ENCODE data around the gene CIAO2A.
A peak's percentile ranks its signal among the peaks of the same experiment; 100 is the strongest.
"Not testable (repeated sequence)": the region's sequence is repeated elsewhere in the genome, so short reads cannot be mapped to it uniquely, and the experiment has no call there.

CIAO2A gene

GRCh38 chr15:64093627-64094417 is at the start of gene CIAO2A:
Gene CIAO2A (minus strand): TSS chr15:64093838. CDS start chr15:64093768, 70 bp downstream.
- peak; percentile 79 to 83 for DNase-seq (ENCODE audit: low read depth in 1 of 2, low spot score in 1 of 2)

GRCh38 chr15:64143276-64143675 is 49.6 kb upstream of the CIAO2A start:
- DNase-seq (ENCODE audit: low read depth in 1 of 2, low spot score in 1 of 2), result no peak

- no peak for DNase-seq (ENCODE audit: low read depth in 1 of 2, low spot score in 1 of 2)
Measured at GRCh38 chr15:64141798-64142512, 48.3 kb upstream of the CIAO2A start.

- no peak for DNase-seq (ENCODE audit: low read depth in 1 of 2, low spot score in 1 of 2)
Measured at GRCh38 chr15:64138331-64138941, 44.8 kb upstream of the CIAO2A start.

- no peak for DNase-seq (ENCODE audit: low read depth in 1 of 2, low spot score in 1 of 2)
Measured at GRCh38 chr15:64137226-64137833, 43.7 kb upstream of the CIAO2A start.

GRCh38 chr15:64136347-64136746 is 42.7 kb upstream of the CIAO2A start:
- no peak for DNase-seq (ENCODE audit: low read depth in 1 of 2, low spot score in 1 of 2)

GRCh38 chr15:64134345-64134829 is 40.7 kb upstream of the CIAO2A start:
- no peak for DNase-seq (ENCODE audit: low read depth in 1 of 2, low spot score in 1 of 2)

- DNase-seq (ENCODE audit: low read depth in 1 of 2, low spot score in 1 of 2), result no peak
Measured at GRCh38 chr15:64133623-64134344, 40.1 kb upstream of the CIAO2A start.

- no peak for DNase-seq (ENCODE audit: low read depth in 1 of 2, low spot score in 1 of 2)
Measured at GRCh38 chr15:64132217-64132616, 38.6 kb upstream of the CIAO2A start.

- no peak for DNase-seq (ENCODE audit: low read depth in 1 of 2, low spot score in 1 of 2)
Measured at GRCh38 chr15:64131547-64131946, 37.9 kb upstream of the CIAO2A start.

GRCh38 chr15:64130159-64130558 is 36.5 kb upstream of the CIAO2A start:
- DNase-seq (ENCODE audit: low read depth in 1 of 2, low spot score in 1 of 2), result no peak

GRCh38 chr15:64127521-64128270 is 34.1 kb upstream of the CIAO2A start:
- no peak for DNase-seq (ENCODE audit: low read depth in 1 of 2, low spot score in 1 of 2)

- DNase-seq (ENCODE audit: low read depth in 1 of 2, low spot score in 1 of 2), result no peak
Measured at GRCh38 chr15:64125978-64126377, 32.3 kb upstream of the CIAO2A start.

GRCh38 chr15:64122936-64123351 is 29.3 kb upstream of the CIAO2A start:
- no peak for DNase-seq (ENCODE audit: low read depth in 1 of 2, low spot score in 1 of 2)

- DNase-seq (ENCODE audit: low read depth in 1 of 2, low spot score in 1 of 2), result no peak
Measured at GRCh38 chr15:64122444-64122843, 28.8 kb upstream of the CIAO2A start.

- DNase-seq (ENCODE audit: low read depth in 1 of 2, low spot score in 1 of 2), result no peak
Measured at GRCh38 chr15:64121614-64122013, 28.0 kb upstream of the CIAO2A start.

- DNase-seq (ENCODE audit: low read depth in 1 of 2, low spot score in 1 of 2), result not testable (repeated sequence)
Measured at GRCh38 chr15:64120322-64120721, 26.7 kb upstream of the CIAO2A start.

GRCh38 chr15:64117759-64118487 is 24.3 kb upstream of the CIAO2A start:
- DNase-seq (ENCODE audit: low read depth in 1 of 2, low spot score in 1 of 2), result no peak

- DNase-seq (ENCODE audit: low read depth in 1 of 2, low spot score in 1 of 2), result no peak
Measured at GRCh38 chr15:64112904-64113303, 19.3 kb upstream of the CIAO2A start.

Data from activated T-helper 1 cell treated with anti-CD3 and anti-CD28 coated beads, Interleukin-2, amount 50 U/mL, for 16 hours (primary cell).